HFFc6 (cell line): ENCODE measurements around the gene PRR3. TPM values are rescaled to one million over a fixed set of nuclear protein-coding genes. Genes with fewer than 3 reads are reported as not detected.
A peak's percentile ranks its signal among the peaks of the same experiment; 100 is the strongest.
"Not testable (repeated sequence)": the region's sequence is repeated elsewhere in the genome, so short reads cannot be mapped to it uniquely, and the experiment has no call there.

Experiments used
- DNase-seq: peaks from one replicate; pipeline ENCODE4 v3.0.0-alpha.2; 2018
- H3K27ac Mint-ChIP-seq: 2 replicates; pipeline ENCODE4 v1.8.0; 2020; ENCODE audit warnings: mild to moderate bottlenecking, mixed read lengths
- H3K27me3 Mint-ChIP-seq: 2 replicates; pipeline ENCODE4 v1.8.0; 2021; ENCODE audit warnings: mild to moderate bottlenecking, moderate library complexity, mixed read lengths; ENCODE audit not compliant: insufficient read depth
- H3K36me3 Mint-ChIP-seq: 2 replicates; pipeline ENCODE4 v1.8.0; 2021; ENCODE audit warnings: low read depth, mixed read lengths
- H3K4me1 Mint-ChIP-seq: 2 replicates; pipeline ENCODE4 v1.8.0; 2020; ENCODE audit warnings: low read depth, mixed read lengths
- H3K4me3 Mint-ChIP-seq: 2 replicates; pipeline ENCODE4 v1.8.0; 2020; ENCODE audit warnings: mild to moderate bottlenecking, moderate library complexity, mixed read lengths
- H3K9me3 Mint-ChIP-seq: 2 replicates; pipeline ENCODE4 v1.8.0; 2020; ENCODE audit warnings: mild to moderate bottlenecking, mixed read lengths
- total RNA-seq, 6 experiments: library from RNA; stranded (reverse); fragmentation: NEBNext Ultra II Directional; extraction: Animal tissue kit (Norgen Biotek cat#: 25700); gene quantifications; 2 replicates in 1 of 6; 3 replicates in 5 of 6; pipeline ENCODE4 v1.2.3, GENCODE V29; 2021
- TF ChIP-seq, protein P1 (sequence below): fragments of 200-600 bp; sonication (generic); IDR thresholded peaks from 2 replicates; pipeline ENCODE4 v1.5.0; 2021; ENCODE audit warnings: antibody characterized with exemption, mild to moderate bottlenecking

Gene PRR3
- total RNA-seq, 6 experiments from 2014 or later = 9.8 to 14.0 (median 12.3) TPM

DNA sequence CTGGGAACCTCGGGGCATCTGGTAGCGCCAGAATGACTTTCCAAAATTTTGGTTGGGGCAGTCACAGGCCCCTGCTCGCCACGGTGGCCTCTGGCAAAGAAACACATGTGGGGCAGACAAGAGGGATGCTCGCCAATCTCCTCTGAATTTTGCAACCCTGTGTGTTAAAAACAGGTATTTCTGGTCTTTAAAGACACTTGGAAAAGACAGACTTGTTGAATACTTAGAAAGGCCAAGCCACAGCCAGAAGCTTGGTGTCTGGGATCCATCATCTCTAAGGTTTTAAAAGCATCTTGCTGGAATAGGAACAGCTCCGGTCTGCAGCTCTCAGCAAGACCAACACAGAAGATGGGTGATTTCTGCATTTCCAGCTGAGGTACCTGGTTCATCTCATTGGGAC, 36.6 kb upstream of the PRR3 start:
- Mint-ChIP-seq H3K4me1 (peaks cover 44% of the 10 kb centered on the region), H3K9me3 (peaks cover 9% of the 10 kb centered on the region), H3K4me3 (no peak overlapping the region), H3K36me3 (peaks cover 23% of the 10 kb centered on the region), H3K27me3 (no peaks in the 10 kb centered on the region), H3K27ac (no peak overlapping the region)
- TF ChIP-seq, protein P1, sequence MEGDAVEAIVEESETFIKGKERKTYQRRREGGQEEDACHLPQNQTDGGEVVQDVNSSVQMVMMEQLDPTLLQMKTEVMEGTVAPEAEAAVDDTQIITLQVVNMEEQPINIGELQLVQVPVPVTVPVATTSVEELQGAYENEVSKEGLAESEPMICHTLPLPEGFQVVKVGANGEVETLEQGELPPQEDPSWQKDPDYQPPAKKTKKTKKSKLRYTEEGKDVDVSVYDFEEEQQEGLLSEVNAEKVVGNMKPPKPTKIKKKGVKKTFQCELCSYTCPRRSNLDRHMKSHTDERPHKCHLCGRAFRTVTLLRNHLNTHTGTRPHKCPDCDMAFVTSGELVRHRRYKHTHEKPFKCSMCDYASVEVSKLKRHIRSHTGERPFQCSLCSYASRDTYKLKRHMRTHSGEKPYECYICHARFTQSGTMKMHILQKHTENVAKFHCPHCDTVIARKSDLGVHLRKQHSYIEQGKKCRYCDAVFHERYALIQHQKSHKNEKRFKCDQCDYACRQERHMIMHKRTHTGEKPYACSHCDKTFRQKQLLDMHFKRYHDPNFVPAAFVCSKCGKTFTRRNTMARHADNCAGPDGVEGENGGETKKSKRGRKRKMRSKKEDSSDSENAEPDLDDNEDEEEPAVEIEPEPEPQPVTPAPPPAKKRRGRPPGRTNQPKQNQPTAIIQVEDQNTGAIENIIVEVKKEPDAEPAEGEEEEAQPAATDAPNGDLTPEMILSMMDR = no peak
- DNase-seq = no peak

DNA sequence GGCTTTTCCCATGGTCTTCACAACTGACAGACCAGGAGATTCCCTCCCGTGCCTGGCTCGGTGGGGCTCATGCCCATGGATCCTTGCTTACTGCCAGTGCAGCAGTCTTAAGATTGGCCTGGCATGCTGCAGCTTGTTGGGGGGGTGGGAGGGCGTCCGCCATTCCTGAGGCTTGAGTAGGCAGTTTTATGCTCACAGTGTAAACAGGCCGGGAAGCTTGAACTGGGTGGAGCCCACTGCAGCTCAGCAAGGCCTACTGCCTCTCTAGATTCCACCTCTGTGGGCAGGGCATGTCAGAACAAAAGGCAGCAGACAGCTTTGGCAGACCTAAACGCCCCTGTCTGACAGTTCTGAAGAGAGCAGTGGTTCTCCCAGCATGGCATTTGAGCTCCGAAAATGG, 36.0 kb upstream of the PRR3 start:
- peak; percentile 53 for DNase-seq
- peak overlapping the region; percentile 70 for H3K27ac Mint-ChIP-seq
- 0 out of 2 replicates have a peak overlapping the region, but pooled peaks have one; percentile 17 for H3K4me3 Mint-ChIP-seq
- H3K9me3 Mint-ChIP-seq, H3K27me3 Mint-ChIP-seq: not testable (repeated sequence)
- H3K4me1 Mint-ChIP-seq = peaks cover 39% of the 10 kb centered on the region
- H3K36me3 Mint-ChIP-seq = peaks cover 23% of the 10 kb centered on the region

DNA sequence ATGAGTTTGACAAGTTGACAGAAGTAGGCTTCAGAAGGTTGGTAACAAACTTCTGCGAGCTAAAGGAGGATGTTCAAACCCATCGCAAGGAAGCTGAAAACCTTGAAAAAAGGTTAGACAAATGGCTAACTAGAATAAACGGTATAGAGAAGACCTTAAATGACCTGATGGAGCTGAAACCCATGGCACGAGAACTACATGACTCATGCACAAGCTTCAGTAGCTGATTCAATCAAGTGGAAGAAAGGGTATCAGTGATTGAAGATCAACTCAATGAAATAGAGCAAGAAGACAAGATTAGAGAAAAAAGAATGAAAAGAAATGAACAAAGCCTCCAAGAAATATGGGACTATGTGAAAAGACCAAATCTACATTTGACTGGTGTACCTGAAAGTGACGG, 35.1 kb upstream of the PRR3 start:
- H3K4me1 Mint-ChIP-seq = peaks cover 33% of the 10 kb centered on the region
- peak; percentile 25 for DNase-seq
- not testable (repeated sequence) for H3K27me3 Mint-ChIP-seq, H3K9me3 Mint-ChIP-seq
- H3K4me3 Mint-ChIP-seq = peak overlapping the region; percentile 4
- H3K36me3 Mint-ChIP-seq = peaks cover 23% of the 10 kb centered on the region
- H3K27ac Mint-ChIP-seq = peak overlapping the region; percentile 41

DNA sequence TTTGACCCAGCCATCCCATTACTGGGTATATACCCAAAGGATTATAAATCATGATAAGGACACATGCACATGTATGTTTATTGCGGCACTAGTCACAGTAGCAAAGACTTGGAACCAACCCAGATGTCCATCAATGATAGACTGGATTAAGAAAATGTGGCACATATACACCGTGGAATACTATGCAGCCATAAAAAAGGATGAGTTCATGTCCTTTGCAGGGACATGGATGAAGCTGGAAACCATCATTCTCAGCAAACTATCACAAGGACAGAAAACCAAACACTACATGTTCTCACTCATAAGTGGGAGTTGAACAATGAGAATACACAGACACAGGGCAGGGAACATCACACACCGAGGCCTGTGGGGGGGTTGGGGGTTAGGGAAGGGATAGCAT, 30.7 kb upstream of the PRR3 start:
- not testable (repeated sequence) for DNase-seq, H3K27ac Mint-ChIP-seq, H3K27me3 Mint-ChIP-seq, H3K9me3 Mint-ChIP-seq, H3K4me3 Mint-ChIP-seq
- peaks cover 47% of the 10 kb centered on the region for H3K4me1 Mint-ChIP-seq
- H3K36me3 Mint-ChIP-seq = peaks cover 15% of the 10 kb centered on the region; the same call in 1 of the 2 replicates

DNA sequence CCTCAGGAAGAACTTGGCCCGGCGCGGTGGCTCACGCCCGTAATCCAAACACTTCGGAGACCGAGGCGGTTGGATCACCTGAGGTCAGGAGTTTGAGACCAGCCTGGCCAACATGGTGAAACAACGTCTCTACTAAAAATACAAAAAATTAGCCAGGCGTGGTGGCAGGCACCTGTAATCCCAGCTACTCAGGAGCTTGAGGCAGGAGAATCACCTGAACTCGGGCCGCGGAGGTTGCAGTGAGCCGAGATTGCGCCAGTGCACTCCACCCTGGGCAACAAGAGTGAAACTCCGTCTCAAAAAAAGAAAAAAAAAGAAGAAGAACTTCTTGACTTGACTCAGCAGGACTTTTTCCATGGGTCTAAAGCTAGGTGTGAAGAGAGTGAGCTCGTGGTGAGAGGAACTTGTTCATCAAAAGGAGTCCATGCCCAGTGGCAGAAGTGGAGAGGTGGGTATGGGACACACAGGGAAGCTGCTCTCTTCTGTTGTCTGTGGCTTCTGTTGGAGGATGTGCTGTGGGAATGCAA, 27.7 kb upstream of the PRR3 start:
- H3K4me1 Mint-ChIP-seq = peaks cover 39% of the 10 kb centered on the region

DNA sequence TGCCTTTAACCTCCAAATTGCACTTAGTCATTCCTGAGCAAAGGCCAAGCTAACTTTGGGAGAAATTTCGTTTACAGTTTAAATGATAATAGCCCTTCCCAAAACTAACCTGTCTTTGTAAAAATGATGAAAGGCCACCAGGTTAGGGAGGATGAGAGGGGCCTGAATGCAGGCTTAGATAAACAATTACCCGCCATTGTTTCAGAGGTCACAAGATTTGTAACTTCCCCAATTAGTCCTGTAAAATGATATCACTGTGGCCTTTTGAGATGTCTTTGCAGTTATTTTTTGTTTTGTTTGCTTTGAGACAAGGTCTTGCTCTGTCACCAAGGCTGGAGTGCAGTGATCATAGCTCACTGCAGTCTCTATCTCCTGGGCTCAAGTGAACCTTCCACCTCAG, 27.1 kb upstream of the PRR3 start:
- Mint-ChIP-seq H3K27ac (no peak overlapping the region), H3K9me3 (no peaks in the 10 kb centered on the region), H3K4me1 (peaks cover 39% of the 10 kb centered on the region), H3K36me3 (peaks cover 4% of the 10 kb centered on the region; the same call in 1 of the 2 replicates), H3K27me3 (peaks cover 2% of the 10 kb centered on the region; the same call in 1 of the 2 replicates), H3K4me3 (no peak overlapping the region; the same call in 1 of the 2 replicates)
- DNase-seq = no peak
- TF ChIP-seq, protein P1 = no peak

More for the DNA sequence above, 27.7 kb upstream of the PRR3 start:
- DNase-seq, H3K4me3 Mint-ChIP-seq, H3K27ac Mint-ChIP-seq, H3K9me3 Mint-ChIP-seq, H3K27me3 Mint-ChIP-seq: not testable (repeated sequence)
- H3K36me3 Mint-ChIP-seq = peaks cover 10% of the 10 kb centered on the region; the same call in 1 of the 2 replicates

DNA sequence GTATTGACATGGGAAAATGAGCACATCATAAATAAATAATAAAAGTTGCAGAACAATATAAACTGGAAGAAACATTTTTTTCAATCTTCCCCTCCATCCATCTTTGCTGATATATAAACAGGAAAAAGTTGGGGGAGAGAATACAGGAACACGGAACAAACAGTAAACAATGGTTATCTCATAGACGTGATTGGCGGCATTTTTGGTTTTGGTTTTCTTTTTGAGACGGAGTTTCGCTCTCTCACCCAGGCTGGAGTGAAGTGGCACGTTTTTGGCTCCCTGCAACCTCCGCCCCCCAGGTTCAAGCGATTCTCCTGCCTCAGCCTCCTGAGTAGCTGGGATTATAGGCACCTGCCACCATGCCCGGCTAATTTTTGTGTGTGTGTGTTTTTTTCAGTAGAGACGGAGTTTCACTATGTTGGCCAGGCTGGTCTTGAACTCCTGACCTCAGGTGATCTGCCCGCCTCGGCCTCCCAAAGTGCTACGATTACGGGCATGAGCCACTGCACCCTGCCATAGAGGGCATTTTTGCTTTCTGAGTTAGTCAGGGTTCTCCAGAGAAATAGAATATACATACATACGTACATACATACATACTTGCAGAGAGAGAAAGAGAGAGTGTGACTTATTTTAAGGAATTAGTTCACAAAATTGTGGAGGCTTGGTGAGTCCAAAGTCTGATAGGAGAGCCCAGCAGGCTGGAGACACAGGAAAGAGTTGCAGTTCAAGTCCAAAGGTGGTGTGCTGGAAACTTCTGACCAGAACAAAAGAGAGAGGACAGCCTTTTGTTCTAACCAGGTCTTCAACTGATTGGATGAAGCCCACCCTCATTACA, 23.4 kb upstream of the PRR3 start:
- Mint-ChIP-seq H3K36me3 (no peaks in the 10 kb centered on the region), H3K27ac (no peak overlapping the region), H3K4me1 (peaks cover 25% of the 10 kb centered on the region)

More for the DNA sequence above, 23.4 kb upstream of the PRR3 start:
- no peak overlapping the region for H3K4me3 Mint-ChIP-seq
- no peak for DNase-seq
- peaks cover 2% of the 10 kb centered on the region; the same call in 1 of the 2 replicates for H3K27me3 Mint-ChIP-seq
- no peaks in the 10 kb centered on the region for H3K9me3 Mint-ChIP-seq
- TF ChIP-seq, protein P1 = no peak
